GM18868 (cell line): ENCODE data around the gene SORCS1.

Experiments
- ATAC-seq: cut with Tn5 transposase; IDR thresholded peaks from one replicate; pipeline ENCODE4 v1.9.1; 2021; ENCODE audit warnings: mild to moderate bottlenecking, moderate library complexity; ENCODE audit not compliant: unreplicated experiment

SORCS1 gene

DNA sequence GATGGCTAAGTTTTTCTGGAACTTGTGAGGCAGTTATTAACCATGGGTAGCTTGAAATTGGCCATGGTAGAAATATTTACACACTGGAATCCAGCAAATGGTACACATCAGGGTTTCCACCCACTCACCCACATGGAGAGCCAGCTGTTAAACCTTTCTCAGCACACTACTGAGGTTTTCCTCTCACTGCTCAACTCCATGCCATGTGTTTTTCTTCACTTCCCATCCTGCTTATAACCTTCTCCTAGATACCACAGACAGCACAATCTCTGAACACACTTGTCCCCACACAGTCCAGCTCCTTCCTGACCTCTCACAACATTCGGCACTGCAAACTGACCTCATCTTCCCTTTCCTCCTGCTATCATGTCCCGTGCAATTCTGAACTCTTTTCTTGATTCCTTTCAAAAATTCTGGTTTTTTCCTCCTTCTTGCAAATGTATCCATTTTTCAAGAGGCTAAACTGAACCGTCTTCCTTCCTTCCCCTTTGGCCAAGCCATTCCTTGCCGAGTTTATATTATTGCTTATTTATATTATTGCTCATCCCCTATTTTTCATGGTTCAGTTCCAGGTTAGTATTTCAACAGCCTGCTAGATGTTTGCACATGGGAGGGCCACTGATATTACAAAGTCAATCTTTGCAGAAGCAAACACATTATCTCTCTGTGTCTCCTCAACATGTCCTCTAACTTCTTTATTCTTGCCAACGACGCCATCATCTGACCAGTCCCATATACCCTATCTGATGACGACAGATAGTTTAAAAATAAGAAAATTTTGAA is 606.4 kb downstream of the SORCS1 start:
- ATAC-seq: no peak

DNA sequence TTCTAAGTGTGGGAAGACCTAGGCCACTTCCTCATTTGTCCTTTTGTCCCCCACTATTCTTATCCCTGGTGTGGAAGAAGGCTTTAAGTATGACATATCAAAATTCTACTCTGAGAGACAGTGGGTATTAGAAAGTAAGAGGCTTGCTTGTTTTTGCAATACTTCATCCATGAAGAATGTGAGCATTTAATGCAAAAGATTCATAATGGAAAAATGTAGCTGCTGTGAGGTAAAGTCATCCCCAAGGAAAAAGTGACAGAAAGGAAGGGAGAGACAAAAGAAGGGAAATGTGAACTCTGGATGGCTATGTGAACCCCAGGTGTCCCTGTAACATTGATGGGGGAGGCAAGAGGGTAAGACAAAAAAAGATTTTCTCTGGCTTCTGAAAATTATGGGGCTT is 607.5 kb downstream of the SORCS1 start:
- ATAC-seq: no peak

DNA sequence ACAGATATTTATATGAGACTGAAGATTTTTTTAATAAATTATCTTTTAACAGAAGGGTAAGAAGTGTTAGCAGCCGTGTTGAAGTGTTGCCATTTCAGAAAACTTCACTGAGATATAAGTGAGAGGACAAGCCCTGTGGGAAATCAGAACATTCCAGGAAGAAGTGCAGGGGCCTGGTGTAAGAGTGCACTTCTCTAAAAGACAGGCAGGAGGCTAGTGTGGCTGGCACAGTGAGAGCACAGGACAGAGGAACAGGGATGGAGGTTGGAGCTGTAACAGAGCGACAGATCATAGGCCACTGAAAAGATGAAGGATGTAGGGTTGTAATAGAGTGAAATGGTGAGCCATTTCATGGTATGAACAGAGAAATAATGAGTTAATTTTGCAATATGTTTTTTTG is 608.9 kb downstream of the SORCS1 start:
- ATAC-seq: no peak

DNA sequence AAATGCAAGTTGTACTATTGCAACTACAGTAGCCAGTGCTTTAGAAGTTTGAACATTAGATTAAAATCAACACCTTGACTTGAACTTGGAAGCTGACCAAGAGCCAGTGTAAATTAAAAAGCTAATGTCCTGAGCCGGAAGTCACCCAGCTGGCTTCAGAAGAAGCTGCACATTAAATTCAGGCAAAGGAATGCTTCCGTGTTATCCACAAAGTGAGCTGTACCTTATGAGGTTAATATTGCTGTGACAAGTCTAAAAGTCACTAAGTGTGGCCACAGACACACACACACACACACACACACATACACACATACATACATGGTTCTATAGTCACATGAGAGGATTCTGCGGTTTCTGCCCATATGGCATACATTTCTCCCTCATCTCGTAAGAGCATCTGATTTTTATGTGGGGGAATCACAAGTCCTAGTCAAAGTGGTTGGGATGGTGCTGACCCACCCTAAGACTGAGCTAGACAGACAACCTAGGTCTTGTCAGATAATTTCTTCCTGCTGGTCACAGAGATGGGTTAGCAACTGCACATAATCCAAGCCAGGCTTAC is 612.9 kb downstream of the SORCS1 start:
- no peak for ATAC-seq

DNA sequence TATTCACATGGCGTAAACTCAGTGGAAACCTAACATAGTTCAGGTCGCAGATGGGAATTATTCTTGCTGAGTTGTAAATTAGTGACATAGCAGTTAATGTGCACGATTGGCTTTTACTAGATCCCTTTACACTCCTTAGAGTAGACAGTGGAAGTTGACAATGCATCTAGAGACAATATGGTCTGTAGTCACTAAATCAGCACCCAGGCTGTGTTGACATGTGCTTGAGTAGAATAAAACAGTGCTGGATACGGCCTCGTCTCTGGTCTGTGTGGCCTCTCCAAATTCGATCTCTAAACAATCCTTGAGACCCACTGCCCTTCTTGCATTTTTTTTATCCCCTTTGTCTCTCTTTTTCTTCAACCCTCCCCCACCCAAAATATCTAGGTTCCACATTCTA is 615.7 kb downstream of the SORCS1 start:
- ATAC-seq: no peak

DNA sequence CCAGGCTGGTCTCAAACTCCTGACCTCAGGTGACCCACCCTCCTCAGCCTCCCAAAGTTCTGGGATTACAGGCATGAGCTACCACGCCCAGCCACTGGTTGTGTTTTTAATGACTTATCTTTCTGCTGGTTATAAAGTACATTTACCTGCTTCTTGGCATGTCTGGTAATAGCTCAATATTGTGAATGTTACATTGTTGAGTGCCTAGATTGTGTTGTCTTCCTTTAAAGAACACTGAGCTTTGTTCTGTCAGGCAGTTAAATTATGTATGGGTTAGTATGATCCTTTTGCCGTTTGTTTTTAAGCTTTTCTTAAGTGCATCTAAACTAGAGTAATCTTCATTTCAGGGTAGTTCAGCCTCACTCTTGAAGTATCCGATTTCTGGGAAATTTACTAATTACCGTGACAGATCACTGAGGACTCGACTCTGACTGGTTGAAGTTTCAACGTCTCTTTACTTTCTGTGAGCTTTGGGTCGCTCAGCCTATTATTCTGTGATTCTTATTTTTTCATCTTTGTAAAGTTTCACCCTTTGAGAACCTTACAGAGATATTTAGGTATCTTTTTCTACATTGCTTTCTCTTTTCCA is 617.4 kb downstream of the SORCS1 start:
- no peak for ATAC-seq

DNA sequence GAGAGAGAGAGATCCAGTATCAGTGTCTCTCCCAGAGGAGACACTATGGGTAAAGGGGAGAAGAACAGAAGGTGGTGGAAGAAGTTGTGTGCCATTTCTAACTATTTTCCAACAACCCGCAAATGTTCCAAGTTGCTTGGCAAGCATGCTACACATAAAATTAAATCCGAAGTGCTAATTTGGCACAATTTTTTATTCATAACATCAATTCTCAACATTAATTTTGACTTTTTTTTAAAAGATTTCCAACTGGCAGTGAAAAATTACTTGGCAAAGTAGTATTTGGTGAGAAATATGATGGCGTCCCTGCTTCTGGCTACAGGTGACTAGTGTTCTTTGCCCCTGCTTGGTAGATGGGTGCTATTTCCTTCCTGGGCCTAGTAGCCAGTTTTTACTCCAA is 622.0 kb downstream of the SORCS1 start:
- ATAC-seq: no peak

DNA sequence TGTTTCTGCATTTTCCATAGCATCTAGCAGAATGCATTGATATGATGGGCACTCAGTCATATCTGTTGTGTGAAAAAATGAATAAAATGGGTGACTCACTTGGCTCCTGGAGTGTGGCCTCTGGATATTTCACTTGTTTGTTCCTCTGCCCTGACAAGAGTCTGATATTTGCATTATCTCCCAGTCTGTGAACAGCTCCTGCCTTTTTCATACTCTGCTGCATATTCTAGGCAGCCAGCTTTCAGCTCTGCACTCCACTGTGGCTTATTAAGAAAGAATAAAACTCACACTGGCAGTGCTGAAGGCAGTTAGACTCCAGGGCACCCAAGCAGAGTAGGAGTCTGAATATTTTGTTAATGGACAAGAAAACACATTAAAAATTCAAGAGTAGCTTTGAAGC is 623.9 kb downstream of the SORCS1 start:
- no peak for ATAC-seq

DNA sequence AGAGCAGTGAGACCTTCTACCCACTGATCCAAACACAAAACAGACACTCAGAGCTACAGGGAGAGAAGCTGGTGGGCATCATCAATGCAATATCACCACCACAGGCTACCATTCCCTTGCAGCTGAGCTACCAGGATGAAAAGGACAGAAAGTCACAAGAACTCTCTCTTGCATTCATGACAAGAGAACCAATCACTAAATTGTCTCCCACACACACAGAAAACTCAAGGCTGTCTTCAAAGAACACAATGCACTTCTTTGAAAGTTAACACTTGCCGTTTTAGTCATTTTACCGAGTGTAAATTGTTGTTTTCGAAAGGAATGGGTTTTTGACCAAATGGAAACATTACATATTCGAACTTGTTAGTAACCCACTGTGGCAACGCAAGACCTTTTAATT is 626.6 kb downstream of the SORCS1 start:
- no peak for ATAC-seq

DNA sequence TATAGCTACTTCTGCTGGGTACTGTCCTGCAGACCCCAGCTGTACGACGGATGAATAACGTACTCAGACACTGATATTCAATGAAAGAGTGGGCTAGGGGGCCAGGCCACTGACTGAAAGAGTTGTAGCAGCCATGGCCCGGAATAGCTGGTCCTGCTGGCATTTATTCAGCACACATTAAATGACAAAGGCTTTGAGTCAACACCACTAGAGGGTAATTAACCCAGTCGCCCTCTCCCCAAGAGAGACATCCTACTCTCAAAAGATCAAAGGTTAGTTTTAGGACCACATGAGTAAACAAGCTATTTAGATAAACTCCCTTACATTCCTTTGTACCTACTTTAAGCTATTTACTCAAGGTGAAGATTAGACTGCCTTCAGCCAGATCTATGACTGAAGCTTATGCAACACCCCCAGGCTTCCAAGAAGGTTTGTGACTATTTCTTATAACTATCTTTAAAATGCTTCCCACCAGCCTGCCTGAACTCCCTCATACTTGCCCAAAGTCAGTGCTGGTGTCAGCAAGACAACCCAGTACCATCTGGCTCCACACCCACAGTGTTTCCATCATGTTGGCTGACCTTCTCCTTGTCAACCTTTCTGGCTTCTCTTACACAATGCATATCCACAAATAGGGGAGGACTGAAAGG is 629.1 kb downstream of the SORCS1 start:
- no peak for ATAC-seq

DNA sequence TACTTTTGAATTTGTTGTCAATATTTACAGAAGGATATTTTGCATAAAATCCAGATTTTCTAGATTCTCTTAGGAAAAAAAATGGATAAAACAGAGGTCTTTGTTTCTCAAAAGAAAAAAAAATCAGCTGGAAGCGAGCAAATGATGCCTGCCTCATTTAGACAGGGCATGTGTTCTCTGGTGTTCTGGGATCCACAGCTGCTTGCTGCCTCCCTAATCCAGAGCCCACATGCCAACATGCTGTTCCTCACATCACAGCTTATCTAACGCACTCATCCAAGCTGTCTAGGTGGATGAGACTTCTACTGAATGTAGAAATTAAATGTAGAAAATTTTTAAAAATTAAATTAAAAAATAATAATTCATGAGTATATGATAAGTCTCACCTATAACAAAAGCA is 630.1 kb downstream of the SORCS1 start:
- ATAC-seq: no peak

DNA sequence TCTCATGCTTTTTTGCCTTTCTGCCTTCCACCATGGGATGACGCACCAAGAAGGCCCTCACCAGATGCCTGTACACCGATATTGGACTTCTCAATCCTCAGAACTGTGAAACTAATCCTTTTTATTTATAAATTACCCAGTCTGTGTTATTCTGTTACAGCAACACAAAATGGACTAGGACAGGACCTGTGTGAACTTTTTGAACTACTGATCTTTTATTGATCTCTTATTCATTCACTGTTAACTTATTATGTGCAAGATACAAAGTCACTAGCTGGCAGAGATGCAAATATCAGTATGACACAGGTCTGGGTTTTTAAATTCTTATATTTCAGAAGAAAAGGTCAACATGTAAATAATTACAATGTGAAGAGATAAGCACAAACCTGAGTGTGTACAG is 635.8 kb downstream of the SORCS1 start:
- no peak for ATAC-seq

DNA sequence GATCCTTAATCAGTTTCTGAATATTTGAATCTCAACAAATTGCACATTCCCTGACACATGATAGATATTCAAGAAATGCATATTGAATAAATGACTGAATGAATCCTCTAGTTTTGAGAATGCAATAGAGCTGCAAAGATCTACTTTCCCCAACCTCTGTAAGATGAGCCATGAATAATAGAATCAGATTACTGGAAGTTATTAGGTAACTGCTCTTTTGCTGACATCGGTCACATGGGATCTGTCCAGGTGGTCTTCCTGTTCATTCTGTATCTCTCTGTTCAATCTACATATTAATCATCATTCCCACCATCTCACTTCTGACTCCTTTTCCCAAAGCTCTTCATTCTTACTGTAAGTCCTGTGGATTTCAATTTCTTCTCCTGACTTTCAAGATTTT is 638.7 kb downstream of the SORCS1 start:
- no peak for ATAC-seq
